Measurements from ENCODE around the gene DSCAML1.
A peak's percentile ranks its signal among the peaks of the same experiment; 100 is the strongest.

Gene DSCAML1

GRCh38 chr11:117790279-117790678 is 6.7 kb downstream of the DSCAML1 start:
- TF ChIP-seq, protein P1, sequence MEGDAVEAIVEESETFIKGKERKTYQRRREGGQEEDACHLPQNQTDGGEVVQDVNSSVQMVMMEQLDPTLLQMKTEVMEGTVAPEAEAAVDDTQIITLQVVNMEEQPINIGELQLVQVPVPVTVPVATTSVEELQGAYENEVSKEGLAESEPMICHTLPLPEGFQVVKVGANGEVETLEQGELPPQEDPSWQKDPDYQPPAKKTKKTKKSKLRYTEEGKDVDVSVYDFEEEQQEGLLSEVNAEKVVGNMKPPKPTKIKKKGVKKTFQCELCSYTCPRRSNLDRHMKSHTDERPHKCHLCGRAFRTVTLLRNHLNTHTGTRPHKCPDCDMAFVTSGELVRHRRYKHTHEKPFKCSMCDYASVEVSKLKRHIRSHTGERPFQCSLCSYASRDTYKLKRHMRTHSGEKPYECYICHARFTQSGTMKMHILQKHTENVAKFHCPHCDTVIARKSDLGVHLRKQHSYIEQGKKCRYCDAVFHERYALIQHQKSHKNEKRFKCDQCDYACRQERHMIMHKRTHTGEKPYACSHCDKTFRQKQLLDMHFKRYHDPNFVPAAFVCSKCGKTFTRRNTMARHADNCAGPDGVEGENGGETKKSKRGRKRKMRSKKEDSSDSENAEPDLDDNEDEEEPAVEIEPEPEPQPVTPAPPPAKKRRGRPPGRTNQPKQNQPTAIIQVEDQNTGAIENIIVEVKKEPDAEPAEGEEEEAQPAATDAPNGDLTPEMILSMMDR (IDR thresholded peaks at IDR 0.05; ENCODE audit: insufficient read depth, missing control alignments), result no peak
- DNase-seq (ENCODE audit: insufficient read length, low spot score) (no peak), FAIRE-seq (peak; percentile 84)

GRCh38 chr11:117789241-117789640 is 7.8 kb downstream of the DSCAML1 start:
- TF ChIP-seq, protein P1 (IDR thresholded peaks at IDR 0.05; ENCODE audit: insufficient read depth, missing control alignments), result no peak
- FAIRE-seq (peak; percentile 98), DNase-seq (ENCODE audit: insufficient read length, low spot score) (peak; percentile 58)

- FAIRE-seq, result no peak
- TF ChIP-seq, protein P1 (IDR thresholded peaks at IDR 0.05; ENCODE audit: insufficient read depth, missing control alignments), result no peak
- no peak for DNase-seq (ENCODE audit: insufficient read length, low spot score)
Measured at GRCh38 chr11:117786135-117786870, 10.7 kb downstream of the DSCAML1 start.

- no peak for FAIRE-seq
- TF ChIP-seq, protein P1 (IDR thresholded peaks at IDR 0.05; ENCODE audit: insufficient read depth, missing control alignments), result no peak
- no peak for DNase-seq (ENCODE audit: insufficient read length, low spot score)
Measured at GRCh38 chr11:117782101-117782500, 14.9 kb downstream of the DSCAML1 start.

DNA sequence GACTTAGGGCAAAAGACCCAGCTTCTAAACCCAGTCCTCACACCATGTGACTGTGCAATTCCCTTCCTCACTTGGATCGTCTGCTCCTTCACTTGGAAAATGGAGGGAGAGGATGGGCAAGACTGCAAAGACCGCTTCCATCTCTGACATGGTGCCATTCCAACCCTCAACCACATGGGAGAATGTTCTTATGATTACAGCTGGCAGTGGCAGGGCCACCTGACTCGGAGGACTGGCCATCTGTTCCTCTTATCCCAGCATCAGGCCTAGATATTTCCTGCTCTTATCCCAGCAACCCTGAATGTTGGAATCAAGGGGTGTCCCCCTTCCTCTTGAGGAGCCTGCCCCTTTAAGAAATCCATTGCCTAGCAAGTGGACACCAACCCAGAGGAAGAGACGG is 15.4 kb downstream of the DSCAML1 start:
- FAIRE-seq, result peak; percentile 35
- DNase-seq (ENCODE audit: insufficient read length, low spot score), result no peak
- TF ChIP-seq, protein P1 (IDR thresholded peaks at IDR 0.05; ENCODE audit: insufficient read depth, missing control alignments), result no peak

DNA sequence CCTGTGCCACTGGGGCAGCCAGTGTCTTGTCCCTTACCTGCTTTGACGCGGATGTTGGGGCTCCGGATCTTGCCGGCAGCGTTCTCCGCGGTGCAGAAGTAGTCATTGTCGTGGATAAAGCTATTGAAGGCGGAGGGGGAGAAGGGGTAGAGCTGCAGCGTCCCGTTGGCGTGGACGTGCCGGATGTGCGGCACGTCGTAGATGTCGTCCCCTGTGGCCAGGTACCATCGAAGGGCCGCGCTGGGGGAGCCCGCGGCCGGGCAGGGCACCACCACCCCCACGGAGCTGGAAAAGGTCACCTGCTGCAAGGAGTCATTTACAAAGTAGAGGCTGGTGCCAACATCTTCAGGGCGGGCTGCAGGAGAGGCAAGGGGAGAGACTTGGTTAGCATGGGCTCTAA is 16.6 kb downstream of the DSCAML1 start:
- DNase-seq (ENCODE audit: insufficient read length, low spot score), result no peak
- TF ChIP-seq, protein P1 (IDR thresholded peaks at IDR 0.05; ENCODE audit: insufficient read depth, missing control alignments), result no peak
- FAIRE-seq, result no peak

DNA sequence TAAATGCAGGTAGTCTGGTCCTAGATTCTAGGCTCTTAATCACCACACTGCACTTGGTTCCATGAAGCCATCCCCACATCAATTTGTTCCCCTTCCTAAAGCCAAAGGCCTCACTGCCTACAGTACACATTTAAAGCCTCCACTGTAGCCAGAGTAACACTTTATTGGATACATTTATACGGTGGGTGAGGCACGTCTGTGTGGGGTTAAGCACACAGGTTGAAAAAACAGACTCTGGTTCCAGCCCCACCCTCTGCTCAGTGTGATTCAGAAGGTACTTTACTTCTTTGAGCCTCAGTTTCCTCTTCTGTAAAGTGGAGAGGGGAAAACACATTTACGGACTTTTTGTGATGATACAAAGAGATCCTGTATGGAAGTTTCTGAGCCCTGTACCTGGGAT is 22.5 kb downstream of the DSCAML1 start:
- DNase-seq (ENCODE audit: insufficient read length, low spot score), result no peak
- FAIRE-seq, result no peak
- TF ChIP-seq, protein P1 (IDR thresholded peaks at IDR 0.05; ENCODE audit: insufficient read depth, missing control alignments), result no peak

All from D721Med (cell line).